Neural crest cell (in vitro differentiated cells): ENCODE results near the gene CCBE1. TPM values are rescaled to one million over a fixed set of nuclear protein-coding genes. Genes with fewer than 3 reads are reported as not detected.

Experiments
- DNase-seq: peaks from one replicate; pipeline ENCODE4 v3.0.0; 2021; ENCODE audit warnings: low read depth, mixed read lengths, low spot score
- H3K27ac Mint-ChIP-seq: one replicate; pipeline ENCODE4 v1.8.0; 2021; ENCODE audit warnings: mild to moderate bottlenecking, mixed read lengths; ENCODE audit not compliant: unreplicated experiment
- H3K27me3 Mint-ChIP-seq: 2 replicates; pipeline ENCODE4 v1.8.0; 2021; ENCODE audit warnings: low read depth, mild to moderate bottlenecking, mixed read lengths
- H3K36me3 Mint-ChIP-seq: 2 replicates; pipeline ENCODE4 v1.8.0; 2021; ENCODE audit warnings: low read depth, mild to moderate bottlenecking, mixed read lengths
- H3K4me1 Mint-ChIP-seq: 2 replicates; pipeline ENCODE4 v1.8.0; 2021; ENCODE audit warnings: mixed read lengths
- H3K4me3 Mint-ChIP-seq: one replicate; pipeline ENCODE4 v1.8.0; 2021; ENCODE audit warnings: mild to moderate bottlenecking, mixed read lengths
- H3K9me3 Mint-ChIP-seq: 2 replicates; pipeline ENCODE4 v1.8.0; 2021; ENCODE audit warnings: mixed read lengths
- CTCF ChIP-seq: fragments of 200-600 bp; sonication (generic); conservative IDR thresholded peaks from 2 replicates; pipeline ENCODE4 v1.5.0; 2021; ENCODE audit warnings: antibody characterized with exemption, mild to moderate bottlenecking
- total RNA-seq: library from RNA; stranded (reverse); gene quantifications from 2 replicates; pipeline ENCODE4 v1.2.1, GENCODE V29; 2021

Gene CCBE1
- total RNA-seq, 1 donor from 2014 or later = 0.33 TPM

- Mint-ChIP-seq H3K4me1 (peaks cover 10% of the 10 kb centered on the region), H3K27ac (no peak overlapping the region), H3K36me3 (no peaks in the 10 kb centered on the region), H3K9me3 (no peaks in the 10 kb centered on the region), H3K27me3 (peaks cover 14% of the 10 kb centered on the region), H3K4me3 (no peak overlapping the region)
- DNase-seq = no peak
- TF ChIP-seq CTCF = no peak
Measured at GRCh38 chr18:59660366-59660765, 36.9 kb downstream of the CCBE1 start.

GRCh38 chr18:59659508-59660170 lies 37.6 kb downstream of the CCBE1 start:
- Mint-ChIP-seq H3K4me1 (peaks cover 10% of the 10 kb centered on the region), H3K4me3 (no peak overlapping the region), H3K9me3 (no peaks in the 10 kb centered on the region), H3K27me3 (peaks cover 14% of the 10 kb centered on the region), H3K36me3 (no peaks in the 10 kb centered on the region), H3K27ac (no peak overlapping the region)
- TF ChIP-seq CTCF = no peak
- no peak for DNase-seq

- Mint-ChIP-seq H3K9me3 (no peaks in the 10 kb centered on the region), H3K27ac (no peak overlapping the region), H3K36me3 (no peaks in the 10 kb centered on the region), H3K27me3 (peaks cover 14% of the 10 kb centered on the region), H3K4me3 (no peak overlapping the region), H3K4me1 (peaks cover 10% of the 10 kb centered on the region)
- TF ChIP-seq CTCF = no peak
- no peak for DNase-seq
Measured at GRCh38 chr18:59658941-59659340, 38.3 kb downstream of the CCBE1 start.

GRCh38 chr18:59657012-59657411 lies 40.2 kb downstream of the CCBE1 start:
- no peaks in the 10 kb centered on the region for H3K36me3 Mint-ChIP-seq
- no peak overlapping the region for H3K27ac Mint-ChIP-seq
- H3K4me1 Mint-ChIP-seq = peaks cover 10% of the 10 kb centered on the region
- no peak for DNase-seq
- peaks cover 12% of the 10 kb centered on the region for H3K27me3 Mint-ChIP-seq
- no peak for TF ChIP-seq CTCF
- H3K4me3 Mint-ChIP-seq = no peak overlapping the region
- H3K9me3 Mint-ChIP-seq = no peaks in the 10 kb centered on the region

- no peak for TF ChIP-seq CTCF
- DNase-seq = no peak
- H3K27me3 Mint-ChIP-seq = peaks cover 12% of the 10 kb centered on the region
- H3K36me3 Mint-ChIP-seq = no peaks in the 10 kb centered on the region
- peaks cover 10% of the 10 kb centered on the region for H3K4me1 Mint-ChIP-seq
- no peak overlapping the region for H3K27ac Mint-ChIP-seq
- H3K4me3 Mint-ChIP-seq = no peak overlapping the region
- no peaks in the 10 kb centered on the region for H3K9me3 Mint-ChIP-seq
Measured at GRCh38 chr18:59656373-59656887, 40.8 kb downstream of the CCBE1 start.
